A549 (cell line): Measurements from ENCODE around the gene COPE. TPM values are rescaled to one million over a fixed set of nuclear protein-coding genes. Genes with fewer than 3 reads are reported as not detected.

Source experiments
- ATAC-seq, 2 experiments: fragments of 200-7000 bp in 1 of 2; fragments of >200 bp in 1 of 2; cut with Nextera tagmentation in 1 of 2; cut with Tn5 transposase in 1 of 2; 3 replicates each; pipeline versions ENCODE4 v1.8.0 to v1.9.1; 2018 to 2020; ENCODE audit warnings: mild to moderate bottlenecking in 1 of 2, moderate library complexity in 1 of 2
- CTCF ChIA-PET: fragments of 300-600 bp; sonication (Branson Sonifier 250); formaldehyde crosslinking; extraction: SDS; loops from one replicate; lab custom pipeline; 2021; ENCODE audit warnings: antibody characterized with exemption, inconsistent platforms; lab: Yijun Ruan, JAX
- POLR2A ChIA-PET: fragments of 350-600 bp; formaldehyde crosslinking; extraction: SDS; loops from one replicate; lab custom pipeline; 2021; ENCODE audit warnings: antibody characterized with exemption, inconsistent platforms; lab: Yijun Ruan, JAX
- DNase-seq, 2 experiments: peaks; one replicate each; pipeline versions ENCODE4 v3.0.0 to v3.0.0-alpha.2; 2011 to 2016; ENCODE audit warnings: low read depth in 1 of 2, low spot score in 1 of 2
- FAIRE-seq: peaks from 2 replicates; lab custom pipeline; 2011; peaks lifted over from hg19 to GRCh38; lab: Jason Lieb, UNC
- H3K27ac ChIP-seq, 2 experiments: fragments of >200 bp; sonication (Bioruptor Twin); formaldehyde crosslinking; 3 replicates each; pipeline ENCODE4 v1.5.1; 2016 to 2017
- H3K4me1 ChIP-seq: fragments of >200 bp; sonication (Bioruptor Twin); formaldehyde crosslinking; 3 replicates; pipeline ENCODE4 v1.6.1; 2016
- H3K4me2 ChIP-seq: fragments of >200 bp; sonication (Bioruptor Twin); formaldehyde crosslinking; 3 replicates; pipeline ENCODE4 v1.6.1; 2016
- H3K4me3 ChIP-seq: fragments of >200 bp; sonication (Bioruptor Twin); formaldehyde crosslinking; 3 replicates; pipeline ENCODE4 v1.5.1; 2016
- H3K9me3 ChIP-seq: fragments of >200 bp; sonication (Bioruptor Twin); formaldehyde crosslinking; 3 replicates; pipeline ENCODE4 v1.6.1; 2016
- CHD2 ChIP-seq: fragments of 150-350 bp; IDR thresholded peaks from 2 replicates; pipeline ENCODE4 v1.6.1; 2014; ENCODE audit warnings: low read length; ENCODE audit not compliant: partially characterized antibody
- CTCF ChIP-seq: fragments of >200 bp; sonication (Bioruptor Twin); formaldehyde crosslinking; IDR thresholded peaks from 3 replicates; pipeline ENCODE4 v1.5.1; 2016
- ESRRA ChIP-seq: fragments of 150-350 bp; IDR thresholded peaks from 2 replicates; pipeline ENCODE4 v1.6.1; 2014; ENCODE audit warnings: mild to moderate bottlenecking, low read length, borderline replicate concordance
- FOSB ChIP-seq: fragments of 250-450 bp; sonication (Bioruptor Pico); IDR thresholded peaks from 2 replicates; pipeline ENCODE4 v1.5.0; 2020; ENCODE audit warnings: mild to moderate bottlenecking, moderate library complexity
- FOSL2 ChIP-seq, 2 experiments: fragments of 450-650 bp in 1 of 2; fragments of >200 bp in 1 of 2; sonication (Bioruptor Twin) in 1 of 2; formaldehyde crosslinking; IDR thresholded peaks; 2 replicates each; pipeline versions ENCODE4 v1.5.0 to v1.6.1; 2016 to 2020; ENCODE audit warnings: mild to moderate bottlenecking in 1 of 2, moderate library complexity in 1 of 2
- HEYL ChIP-seq: fragments of 250-450 bp; sonication (Bioruptor Pico); IDR thresholded peaks from 2 replicates; pipeline ENCODE4 v1.8.0; 2021; ENCODE audit warnings: mild to moderate bottlenecking, moderate library complexity
- KDM1A ChIP-seq: fragments of 200-600 bp; sonication (generic); IDR thresholded peaks from 2 replicates; pipeline ENCODE4 v1.6.1; 2016; ENCODE audit warnings: low read depth, mild to moderate bottlenecking
- MAX ChIP-seq: IDR thresholded peaks from 2 replicates; pipeline ENCODE4 v1.6.1; 2012
- MAZ ChIP-seq: fragments of 150-350 bp; IDR thresholded peaks from 2 replicates; pipeline ENCODE4 v1.6.1; 2014; ENCODE audit warnings: antibody characterized with exemption, low read depth, low read length, borderline replicate concordance
- PBX3 ChIP-seq: IDR thresholded peaks from 2 replicates; pipeline ENCODE4 v1.6.1; 2012
- RAD21 ChIP-seq, 2 experiments: fragments of >200 bp in 1 of 2; sonication (Bioruptor Twin) in 1 of 2; formaldehyde crosslinking in 1 of 2; IDR thresholded peaks in 1 of 2; conservative IDR thresholded peaks in 1 of 2; 2 replicates in 1 of 2; 3 replicates in 1 of 2; pipeline ENCODE4 v1.6.1; 2012 to 2018; ENCODE audit warnings: inconsistent platforms in 1 of 2
- RCOR1 ChIP-seq: fragments of 150-350 bp; IDR thresholded peaks from 2 replicates; pipeline ENCODE4 v1.6.1; 2014; ENCODE audit warnings: antibody characterized with exemption, low read length, low read depth
- SMC3 ChIP-seq: fragments of >200 bp; sonication (Bioruptor Twin); formaldehyde crosslinking; IDR thresholded peaks from 3 replicates; pipeline ENCODE4 v1.6.1; 2018; ENCODE audit warnings: inconsistent platforms
- WGBS: methylation state at CpG from one replicate; pipeline ENCODE4 v1.1.6; 2017; ENCODE audit errors: missing lambda C conversion rate; 5-methylcytosine and 5-hydroxymethylcytosine counted together
- polyA plus RNA-seq, 4 experiments: library from polyadenylated mRNA; depleted of rRNA in 3 of 4; stranded (reverse); fragments of >200 nt; fragmentation: RNase III in 1 of 4; extraction: RNeasy Plus Mini Kit Qiagen cat#74134 plus additional on column Dnase treatment in 1 of 4; gene quantifications; 2 replicates in 3 of 4; 3 replicates in 1 of 4; pipeline ENCODE4 v1.2.3, GENCODE V29; 2011 to 2017

Gene COPE
- polyA plus RNA-seq, 2 of the 4 experiments (the other 2 are of a cell fraction): 94.0 to 114 TPM

- H3K4me2 ChIP-seq: no peak overlapping the region
- peak; percentile 6 to 20; a peak in 4 of 6 replicates for ATAC-seq
- CTCF ChIA-PET: interaction anchor here (0.7 to 3.8 kb wide), 18 partner anchors 10 to 416 kb away, joined by 3 to 41 read pairs (median 4); no protein-coding TSS in a partner anchor
- 49% methylated on average over 17 of the region's 17 CpGs for WGBS
- no peak overlapping the region for H3K27ac ChIP-seq
- FAIRE-seq: no peak
- H3K9me3 ChIP-seq: no peaks in the 10 kb centered on the region
- POLR2A ChIA-PET: no interaction called here
- TF ChIP-seq FOSB (CRISPR knock-in tag) (no peak), MAZ (no peak), RAD21 (conservative IDR thresholded peaks at IDR 0.05 in 1 of 2, IDR thresholded peaks at IDR 0.05 in 1 of 2) (0 out of 5 replicates have a peak, but pooled peaks of 1 of the 2 experiments have one; percentile 1), CTCF (peak; percentile 25; the same call in 2 of the 3 replicates), HEYL (CRISPR knock-in tag) (no peak)
- no peak overlapping the region for H3K4me3 ChIP-seq
- H3K4me1 ChIP-seq: no peaks in the 10 kb centered on the region
- DNase-seq: no peak
Measured at GRCh38 chr19:18866800-18867123, 52.4 kb downstream of the COPE start.

- POLR2A ChIA-PET: no interaction called here
- TF ChIP-seq RCOR1 (no peak), KDM1A (no peak), RAD21 (conservative IDR thresholded peaks at IDR 0.05 in 1 of 2, IDR thresholded peaks at IDR 0.05 in 1 of 2) (peak; percentile 36 to 45; a peak in 3 of 5 replicates), MAX (peak; percentile 50; the same call in 1 of the 2 replicates), SMC3 (peak; percentile 57), CTCF (peak; percentile 85), HEYL (CRISPR knock-in tag) (no peak), ESRRA (no peak)
- Histone ChIP-seq H3K27ac (no peak overlapping the region), H3K4me2 (no peak overlapping the region), H3K4me1 (no peaks in the 10 kb centered on the region), H3K9me3 (no peaks in the 10 kb centered on the region), H3K4me3 (no peak overlapping the region)
- CTCF ChIA-PET: interaction anchor here (0.7 to 3.8 kb wide), 18 partner anchors 10 to 415 kb away, joined by 3 to 41 read pairs (median 4); no protein-coding TSS in a partner anchor
- FAIRE-seq: no peak
- DNase-seq: peak; percentile 52 to 58
- ATAC-seq: peak; percentile 85 to 94
- WGBS: 41% methylated on average over 37 of the region's 38 CpGs
Measured at GRCh38 chr19:18865973-18866799, 53.0 kb downstream of the COPE start.

GRCh38 chr19:18865106-18865972 is 53.8 kb downstream of the COPE start:
- 92% methylated on average over 7 of the region's 27 CpGs for WGBS
- POLR2A ChIA-PET: interaction anchor here (0.6 kb wide), 1 partner anchor 417 kb away, joined by 3 read pairs; no protein-coding TSS in a partner anchor
- FAIRE-seq: no peak
- Histone ChIP-seq H3K4me1 (no peaks in the 10 kb centered on the region), H3K9me3 (no peaks in the 10 kb centered on the region), H3K27ac (no peak overlapping the region), H3K4me2 (no peak overlapping the region), H3K4me3 (no peak overlapping the region)
- TF ChIP-seq FOSL2 (IDR thresholded peaks at IDR 0.05): no peak
- TF ChIP-seq FOSL2 (CRISPR knock-in tag; IDR thresholded peaks at IDR 0.05): no peak
- no peak for TF ChIP-seq CHD2
- TF ChIP-seq PBX3: no peak
- DNase-seq: no peak
- ATAC-seq: no peak
- CTCF ChIA-PET: interaction anchor here (0.8 to 3.8 kb wide), 9 partner anchors 9 to 415 kb away, joined by 3 to 41 read pairs (median 9); no protein-coding TSS in a partner anchor
